Ishikawa (cell line): ENCODE measurements around the gene CLDN3.

Source experiments
- CEBPB ChIP-seq: IDR thresholded peaks from 2 replicates; pipeline ENCODE4 v1.6.1; 2012
- CREB1 ChIP-seq: IDR thresholded peaks from 2 replicates; pipeline ENCODE4 v1.6.1; 2012; ENCODE audit warnings: low read depth
- EGR1 ChIP-seq: IDR thresholded peaks from 2 replicates; pipeline ENCODE4 v1.6.1; 2012
- EP300 ChIP-seq: IDR thresholded peaks from 2 replicates; pipeline ENCODE4 v1.6.1; 2012; ENCODE audit warnings: borderline replicate concordance
- FOXM1 ChIP-seq: IDR thresholded peaks from 2 replicates; pipeline ENCODE4 v1.6.1; 2012; ENCODE audit warnings: low read depth, borderline replicate concordance
- NFIC ChIP-seq: IDR thresholded peaks from 2 replicates; pipeline ENCODE4 v1.6.1; 2012
- RAD21 ChIP-seq: IDR thresholded peaks from 2 replicates; pipeline ENCODE4 v1.6.1; 2012; ENCODE audit warnings: low read depth
- TAF1 ChIP-seq: IDR thresholded peaks from 2 replicates; pipeline ENCODE4 v1.6.1; 2012; ENCODE audit warnings: low read depth, mild to moderate bottlenecking
- TCF12 ChIP-seq: IDR thresholded peaks from 2 replicates; pipeline ENCODE4 v1.6.1; 2012; ENCODE audit warnings: low read depth
- TEAD4 ChIP-seq: IDR thresholded peaks from 2 replicates; pipeline ENCODE4 v1.6.1; 2012
- YY1 ChIP-seq: IDR thresholded peaks from 2 replicates; pipeline ENCODE4 v1.6.1; 2012; ENCODE audit warnings: low read depth
- ZBTB7A ChIP-seq: IDR thresholded peaks from 2 replicates; pipeline ENCODE4 v1.6.1; 2012; ENCODE audit warnings: low read depth
- TF ChIP-seq, protein P1 (sequence below): IDR thresholded peaks from 2 replicates; pipeline ENCODE4 v1.6.1; 2012
- TF ChIP-seq, protein P2 (sequence below): IDR thresholded peaks from 2 replicates; pipeline ENCODE4 v1.6.1; 2012; ENCODE audit warnings: low read depth, mild to moderate bottlenecking
- TF ChIP-seq, protein P3 (sequence below): IDR thresholded peaks from 2 replicates; pipeline ENCODE4 v1.6.1; 2012

CLDN3 gene

DNA sequence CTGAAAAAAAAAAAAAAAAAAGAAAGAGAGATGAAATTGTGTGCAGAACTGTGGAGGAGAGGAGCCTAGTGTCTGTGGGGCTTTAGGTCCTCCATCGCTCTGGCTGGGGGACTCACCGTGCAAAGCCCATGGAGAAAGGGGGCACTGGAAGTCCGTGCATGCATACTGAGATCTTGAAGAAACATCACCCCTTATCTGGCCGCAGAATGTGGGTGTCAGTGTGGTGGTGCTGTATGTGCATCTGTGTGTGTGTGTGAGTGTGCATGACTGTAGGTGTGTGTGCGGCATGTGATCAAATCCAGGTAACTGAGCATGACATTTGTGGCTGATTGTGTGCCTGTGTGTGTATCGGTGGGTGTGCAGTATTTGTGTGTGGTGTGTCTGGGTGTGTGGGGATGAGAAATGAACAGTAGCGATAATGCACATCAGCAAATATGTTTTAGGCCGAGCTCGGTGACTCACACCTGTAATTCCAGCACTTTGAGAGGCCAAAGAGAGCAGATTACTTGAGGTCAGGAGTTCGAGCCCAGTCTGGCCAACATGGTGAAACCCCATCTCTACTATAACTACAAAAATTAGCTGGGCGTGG, 8.8 kb upstream of the CLDN3 start:
- TF ChIP-seq RAD21: no peak
- no peak for TF ChIP-seq ZBTB7A
- TF ChIP-seq, protein P1, sequence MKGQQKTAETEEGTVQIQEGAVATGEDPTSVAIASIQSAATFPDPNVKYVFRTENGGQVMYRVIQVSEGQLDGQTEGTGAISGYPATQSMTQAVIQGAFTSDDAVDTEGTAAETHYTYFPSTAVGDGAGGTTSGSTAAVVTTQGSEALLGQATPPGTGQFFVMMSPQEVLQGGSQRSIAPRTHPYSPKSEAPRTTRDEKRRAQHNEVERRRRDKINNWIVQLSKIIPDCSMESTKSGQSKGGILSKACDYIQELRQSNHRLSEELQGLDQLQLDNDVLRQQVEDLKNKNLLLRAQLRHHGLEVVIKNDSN: no peak
- no peak for TF ChIP-seq EP300
- TF ChIP-seq, protein P2, sequence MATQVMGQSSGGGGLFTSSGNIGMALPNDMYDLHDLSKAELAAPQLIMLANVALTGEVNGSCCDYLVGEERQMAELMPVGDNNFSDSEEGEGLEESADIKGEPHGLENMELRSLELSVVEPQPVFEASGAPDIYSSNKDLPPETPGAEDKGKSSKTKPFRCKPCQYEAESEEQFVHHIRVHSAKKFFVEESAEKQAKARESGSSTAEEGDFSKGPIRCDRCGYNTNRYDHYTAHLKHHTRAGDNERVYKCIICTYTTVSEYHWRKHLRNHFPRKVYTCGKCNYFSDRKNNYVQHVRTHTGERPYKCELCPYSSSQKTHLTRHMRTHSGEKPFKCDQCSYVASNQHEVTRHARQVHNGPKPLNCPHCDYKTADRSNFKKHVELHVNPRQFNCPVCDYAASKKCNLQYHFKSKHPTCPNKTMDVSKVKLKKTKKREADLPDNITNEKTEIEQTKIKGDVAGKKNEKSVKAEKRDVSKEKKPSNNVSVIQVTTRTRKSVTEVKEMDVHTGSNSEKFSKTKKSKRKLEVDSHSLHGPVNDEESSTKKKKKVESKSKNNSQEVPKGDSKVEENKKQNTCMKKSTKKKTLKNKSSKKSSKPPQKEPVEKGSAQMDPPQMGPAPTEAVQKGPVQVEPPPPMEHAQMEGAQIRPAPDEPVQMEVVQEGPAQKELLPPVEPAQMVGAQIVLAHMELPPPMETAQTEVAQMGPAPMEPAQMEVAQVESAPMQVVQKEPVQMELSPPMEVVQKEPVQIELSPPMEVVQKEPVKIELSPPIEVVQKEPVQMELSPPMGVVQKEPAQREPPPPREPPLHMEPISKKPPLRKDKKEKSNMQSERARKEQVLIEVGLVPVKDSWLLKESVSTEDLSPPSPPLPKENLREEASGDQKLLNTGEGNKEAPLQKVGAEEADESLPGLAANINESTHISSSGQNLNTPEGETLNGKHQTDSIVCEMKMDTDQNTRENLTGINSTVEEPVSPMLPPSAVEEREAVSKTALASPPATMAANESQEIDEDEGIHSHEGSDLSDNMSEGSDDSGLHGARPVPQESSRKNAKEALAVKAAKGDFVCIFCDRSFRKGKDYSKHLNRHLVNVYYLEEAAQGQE: no peak
- no peak for TF ChIP-seq CEBPB
- TF ChIP-seq TAF1: no peak
- TF ChIP-seq TEAD4: no peak

DNA sequence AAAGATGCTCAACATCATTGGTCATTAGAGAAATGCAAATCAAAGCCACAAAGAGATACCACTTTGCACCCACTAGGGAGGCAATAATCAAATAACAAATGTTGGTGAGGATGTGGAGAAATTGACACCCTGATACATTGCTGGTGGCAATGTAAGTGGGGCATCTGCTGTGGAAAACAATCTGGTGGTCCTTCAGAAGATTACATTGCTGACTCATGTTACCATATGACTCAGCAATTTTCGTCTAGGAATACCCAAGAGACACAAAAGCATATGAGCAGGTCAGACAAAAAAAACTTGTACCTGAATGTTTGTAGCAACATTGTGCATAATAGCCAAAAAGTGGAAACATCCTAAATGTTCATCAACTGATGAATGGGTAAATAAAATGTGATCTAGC, 4.9 kb upstream of the CLDN3 start:
- TF ChIP-seq TAF1 (no peak), YY1 (no peak), TCF12 (no peak), CREB1 (no peak), NFIC (no peak), ZBTB7A (no peak), TEAD4 (no peak), EGR1 (no peak)
- TF ChIP-seq, protein P3, sequence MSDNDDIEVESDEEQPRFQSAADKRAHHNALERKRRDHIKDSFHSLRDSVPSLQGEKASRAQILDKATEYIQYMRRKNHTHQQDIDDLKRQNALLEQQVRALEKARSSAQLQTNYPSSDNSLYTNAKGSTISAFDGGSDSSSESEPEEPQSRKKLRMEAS: no peak
- TF ChIP-seq, protein P2: no peak
- TF ChIP-seq, protein P1: no peak

DNA sequence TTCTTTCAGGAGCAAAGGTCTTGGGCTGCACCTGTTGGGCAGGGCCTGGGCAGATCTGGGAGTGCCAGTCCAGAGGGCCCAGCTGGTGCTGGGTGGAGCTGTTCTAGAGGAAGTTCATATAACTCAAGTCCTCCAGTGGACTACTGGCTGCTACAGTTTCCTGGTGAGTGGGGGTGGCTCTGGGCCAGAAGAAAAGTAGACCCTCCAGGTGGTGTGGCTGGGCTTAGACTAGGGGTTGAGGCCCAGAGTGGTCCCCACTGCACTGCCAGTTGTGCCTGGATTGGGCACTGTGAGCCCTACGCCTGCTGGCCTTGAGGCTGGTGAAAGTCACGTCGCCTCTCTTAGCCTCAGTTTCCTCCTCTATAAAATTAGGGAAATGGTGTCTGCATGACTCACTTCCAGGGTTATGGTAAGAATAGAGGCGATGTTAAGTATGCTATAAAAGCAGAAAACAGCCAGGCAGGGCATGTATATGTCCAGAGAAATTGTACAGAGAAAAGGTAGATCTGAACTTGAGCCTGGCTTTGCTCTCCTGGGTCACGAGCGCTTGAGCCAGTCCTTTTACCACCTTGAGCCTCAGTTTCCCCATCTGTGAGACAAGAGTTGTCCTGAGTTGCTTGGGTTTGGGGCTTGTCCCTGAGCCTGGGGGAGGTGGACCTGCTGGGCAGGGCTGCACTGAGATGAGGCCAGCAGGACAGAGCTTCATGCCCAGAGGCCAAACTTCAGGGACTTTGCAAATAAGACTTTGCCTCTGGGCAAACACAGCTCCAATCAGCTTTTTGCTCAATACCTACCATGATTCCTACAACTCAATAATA, 3.8 kb upstream of the CLDN3 start:
- TF ChIP-seq, protein P2: no peak
- TF ChIP-seq CEBPB (no peak), EGR1 (no peak), RAD21 (no peak), EP300 (no peak), FOXM1 (no peak), CREB1 (no peak), TAF1 (no peak), TCF12 (no peak), TEAD4 (no peak), ZBTB7A (no peak), YY1 (no peak), NFIC (no peak)
- TF ChIP-seq, protein P3: no peak
- TF ChIP-seq, protein P1: no peak
